Stimulated activated CD4-positive, alpha-beta T cell treated with anti-CD3 and anti-CD28 coated beads, Interleukin-1b, Interleukin-23, amount 100 ng/mL, for 24 hours (primary cell): ENCODE results near the gene SLC4A9.
A peak's percentile ranks its signal among the peaks of the same experiment; 100 is the strongest.
"Not testable (repeated sequence)": the region's sequence is repeated elsewhere in the genome, so short reads cannot be mapped to it uniquely, and the experiment has no call there.

ENCODE experiments used
- DNase-seq, 4 experiments: peaks; one replicate each; pipeline ENCODE4 v3.0.0-alpha.2; 2020; ENCODE audit warnings: low read depth in 4 of 4, low spot score in 1 of 4

The SLC4A9 gene

GRCh38 chr5:140398379-140398811, 38.4 kb downstream of the SLC4A9 start:
- DNase-seq, result no peak

DNA sequence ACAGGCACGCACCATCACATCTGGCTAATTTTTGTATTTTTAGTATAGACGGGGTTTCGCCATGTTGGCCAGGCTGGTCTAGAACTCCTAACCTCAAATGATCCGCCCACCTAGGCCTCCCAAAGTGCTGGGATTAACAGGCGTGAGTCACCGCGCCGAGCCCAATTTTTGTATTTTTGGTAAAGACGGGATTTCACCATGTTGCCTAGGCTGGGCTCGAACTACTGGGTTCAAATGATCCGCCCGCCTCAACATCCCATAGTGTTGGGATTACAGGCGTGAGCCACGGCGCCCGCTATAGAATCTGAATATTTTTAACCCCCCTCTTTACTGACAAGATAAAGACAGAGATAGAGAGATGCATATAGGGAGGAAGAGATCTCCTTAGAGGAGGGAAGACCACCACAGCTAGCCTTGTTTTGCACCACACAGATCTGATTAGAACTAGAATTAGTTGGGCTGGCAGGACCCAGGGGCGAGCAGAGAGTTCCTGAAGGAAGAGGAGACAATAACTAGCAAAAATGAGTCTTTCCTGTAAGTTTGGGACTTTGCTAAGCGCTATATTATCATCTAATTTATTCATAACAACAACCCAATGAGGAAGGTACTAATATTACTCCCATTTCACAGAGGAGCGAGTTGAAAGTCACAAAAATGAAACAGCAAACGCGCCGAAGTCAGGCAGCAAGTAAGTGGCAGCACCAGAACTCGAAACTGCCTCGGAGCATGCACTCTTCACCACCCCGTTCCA, 40.2 kb downstream of the SLC4A9 start:
- DNase-seq, result peak in 1 of 4 experiments; percentile 13

GRCh38 chr5:140400730-140401361, 40.9 kb downstream of the SLC4A9 start:
- peak; percentile 57 to 76 (median 65) for DNase-seq

- DNase-seq, result peak; percentile 81 to 96 (median 87)
These were observed 41.6 kb downstream of the SLC4A9 start, which contains the start of gene ANKHD1 for GRCh38 chr5:140401362-140402257. Gene ANKHD1, plus strand, starts transcription at chr5:140401833. Its CDS starts 135 bp downstream, at chr5:140401968.

- DNase-seq, result peak; percentile 12 to 50 (median 28)
These were observed 42.5 kb downstream of the SLC4A9 start for GRCh38 chr5:140402258-140403074.

GRCh38 chr5:140403613-140404012, 43.6 kb downstream of the SLC4A9 start:
- DNase-seq, result no peak

GRCh38 chr5:140408750-140409241, 48.8 kb downstream of the SLC4A9 start:
- no peak for DNase-seq

DNA sequence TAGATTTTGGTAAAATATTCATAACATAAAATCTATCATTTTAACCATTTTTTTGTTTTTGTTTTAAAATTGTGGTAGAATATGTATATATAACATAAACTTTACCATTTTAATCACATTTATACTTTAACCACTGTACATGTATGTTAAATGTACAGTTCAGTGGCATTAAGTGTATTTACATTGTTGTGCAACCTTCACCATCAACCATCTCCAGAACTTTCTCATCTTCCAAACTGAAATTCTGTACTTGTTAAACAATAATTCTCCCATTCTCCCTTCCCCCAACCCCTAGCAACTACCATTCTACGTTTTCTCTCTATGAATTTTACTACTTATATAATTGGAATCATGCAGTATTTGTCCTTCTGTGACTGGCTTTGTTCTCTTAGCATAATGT, 53.2 kb downstream of the SLC4A9 start:
- no peak for DNase-seq

DNA sequence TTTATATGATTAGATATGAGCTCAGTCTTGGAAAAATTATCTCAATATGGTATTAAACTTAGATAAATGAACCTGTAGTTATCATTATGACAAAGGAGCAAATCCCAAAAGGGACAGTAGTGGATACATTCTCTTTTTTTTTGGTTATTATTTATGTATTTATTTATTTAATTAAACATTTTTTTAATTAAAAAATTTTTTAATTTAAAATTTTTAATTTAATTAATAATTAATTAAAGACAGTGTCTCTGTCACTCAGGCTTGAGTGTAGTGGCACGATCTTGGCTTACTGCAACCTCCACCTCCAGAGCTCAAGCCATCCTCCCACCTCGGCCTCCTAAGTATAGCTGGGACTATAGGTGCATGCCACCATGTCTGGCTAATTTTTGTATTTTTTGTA, 57.2 kb downstream of the SLC4A9 start:
- DNase-seq, result no peak

- DNase-seq, result no peak
These were observed 59.0 kb downstream of the SLC4A9 start for GRCh38 chr5:140418862-140419520.

GRCh38 chr5:140420226-140420570, 60.2 kb downstream of the SLC4A9 start:
- DNase-seq, result no peak

DNA sequence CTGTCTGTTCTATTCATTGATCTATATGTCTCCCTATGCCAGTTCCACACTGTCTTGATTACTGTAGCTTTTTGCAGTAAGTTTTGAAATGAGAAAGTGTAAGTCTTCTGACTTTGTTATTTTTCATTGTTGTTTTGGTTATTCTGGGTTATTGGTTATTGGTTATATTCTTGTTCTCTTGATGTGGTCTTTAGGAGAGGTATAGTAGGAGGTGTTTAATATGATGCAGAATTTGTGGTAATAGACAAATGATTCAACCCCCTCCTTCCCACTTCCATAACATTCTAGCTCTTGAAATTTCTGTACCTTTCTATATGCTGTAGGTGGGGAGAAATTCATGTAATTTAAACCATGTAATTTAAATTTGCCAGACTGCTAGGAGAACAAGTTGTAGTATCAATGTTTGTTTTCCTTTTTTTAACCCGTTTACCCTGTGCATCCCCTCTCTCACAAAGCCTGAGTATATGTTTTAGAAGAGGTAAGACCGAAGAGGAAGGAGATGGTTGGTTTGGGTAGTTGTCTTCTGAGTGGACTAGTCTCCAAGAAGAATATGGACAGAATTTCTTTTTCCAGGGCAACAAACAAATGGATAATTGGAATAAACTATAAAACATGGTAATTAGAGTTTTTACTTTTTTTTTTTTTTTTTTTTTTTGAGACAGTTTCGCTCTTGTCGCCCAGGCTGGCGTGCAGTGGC, 60.8 kb downstream of the SLC4A9 start:
- no peak for DNase-seq

GRCh38 chr5:140421375-140421774, 61.4 kb downstream of the SLC4A9 start:
- DNase-seq, result not testable (repeated sequence)

- no peak for DNase-seq
These were observed 63.6 kb downstream of the SLC4A9 start for GRCh38 chr5:140423609-140424008.

DNA sequence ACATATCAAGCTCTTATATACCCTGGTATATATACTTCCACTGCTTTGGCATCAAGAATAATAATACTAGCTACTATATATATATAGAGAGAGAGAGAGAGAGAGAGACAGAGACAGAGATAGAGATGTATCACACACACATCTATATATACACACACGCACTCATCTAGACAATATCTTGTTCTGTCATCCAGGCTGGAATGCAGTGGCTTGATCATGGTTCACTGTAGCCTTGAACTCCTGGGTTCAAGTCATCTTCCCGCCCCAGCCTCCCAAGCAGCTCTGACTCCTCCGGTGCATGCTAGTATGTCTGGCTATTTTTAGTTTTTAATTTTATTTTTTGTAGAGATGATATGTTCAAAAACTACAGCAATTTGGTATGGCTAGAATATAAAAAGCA, 64.1 kb downstream of the SLC4A9 start:
- no peak for DNase-seq
